HepG2 (cell line): ENCODE measurements around the gene ZNF544. TPM values are rescaled to one million over a fixed set of nuclear protein-coding genes. Genes with fewer than 3 reads are reported as not detected.
A peak's percentile ranks its signal among the peaks of the same experiment; 100 is the strongest.

Experiments
- ATAC-seq: fragments of 200-7000 bp; cut with Tn5 transposase; 3 replicates; pipeline ENCODE4 v1.9.1; 2020; ENCODE audit warnings: mild to moderate bottlenecking, moderate library complexity
- BruUV-seq: library from RNA; stranded (reverse); fragments of 400-500 nt; replicated peaks from 2 replicates; lab custom pipeline; 2021; lab: Mats Ljungman, UMichigan
- CTCF ChIA-PET: fragments of 300-600 bp; formaldehyde crosslinking; extraction: SDS; loops from one replicate; lab custom pipeline; 2021; ENCODE audit warnings: low total read pairs, inconsistent platforms, low intra/inter-chr PET ratio; lab: Yijun Ruan, JAX
- POLR2A ChIA-PET: fragments of 350-600 bp; sonication (Branson Sonifier 250); formaldehyde crosslinking; loops from one replicate; lab custom pipeline; 2020; ENCODE audit warnings: antibody characterized with exemption, inconsistent platforms; lab: Yijun Ruan, JAX
- DNase-seq: peaks from one replicate; pipeline ENCODE4 v3.0.0-alpha.2; 2015; ENCODE audit warnings: low spot score
- FAIRE-seq: peaks from 3 replicates; lab custom pipeline; 2011; peaks lifted over from hg19 to GRCh38; lab: Jason Lieb, UNC
- H2AFZ ChIP-seq: one replicate; pipeline ENCODE4 v1.6.1; 2011; ENCODE audit warnings: low read length, inconsistent platforms
- H3K27ac ChIP-seq: fragments of 300-600 bp; 3 replicates; pipeline ENCODE4 v1.8.0; 2011; ENCODE audit warnings: mixed run types, mild to moderate bottlenecking, mixed read lengths, low read length, inconsistent platforms; ENCODE audit not compliant: insufficient read depth; ENCODE audit errors: extremely low read length
- H3K27me3 ChIP-seq, 2 experiments: fragments of 200-600 bp in 1 of 2; 2 replicates in 1 of 2; 3 replicates in 1 of 2; pipeline versions ENCODE4 v1.6.0 to v1.8.0; 2011; ENCODE audit warnings: low read length in 2 of 2, mild to moderate bottlenecking in 2 of 2, moderate library complexity in 2 of 2, inconsistent platforms in 1 of 2; ENCODE audit not compliant: insufficient read depth in 2 of 2, control insufficient read depth in 1 of 2
- H3K36me3 ChIP-seq, 2 experiments: fragments of 200-600 bp in 1 of 2; replicated peaks in 1 of 2; 2 replicates in 1 of 2; 3 replicates in 1 of 2; pipeline versions ENCODE4 v1.5.1 to v1.8.0; 2011; ENCODE audit warnings: low read length in 2 of 2, inconsistent platforms in 1 of 2; ENCODE audit not compliant: insufficient read depth in 2 of 2, control insufficient read depth in 1 of 2
- H3K4me1 ChIP-seq: 2 replicates; pipeline ENCODE4 v1.5.1; 2012; ENCODE audit warnings: low read length, inconsistent platforms; ENCODE audit not compliant: insufficient read depth
- H3K4me2 ChIP-seq: 2 replicates; pipeline ENCODE4 v1.6.0; 2011; ENCODE audit warnings: low read depth, low read length, inconsistent platforms
- H3K4me3 ChIP-seq, 3 experiments: fragments of 200-600 bp in 1 of 3; sonication (generic), shearing (Covaris generic) in 1 of 3; replicated peaks in 1 of 3; 2 replicates each; pipeline ENCODE4 v1.5.1; 2011 to 2016; ENCODE audit warnings: low read length in 3 of 3, inconsistent platforms in 2 of 3, low read depth in 2 of 3, mild to moderate bottlenecking in 2 of 3, control low read depth in 1 of 3, mixed read lengths in 1 of 3; ENCODE audit not compliant: insufficient read depth in 1 of 3
- H3K79me2 ChIP-seq: one replicate; pipeline ENCODE4 v1.6.1; 2011; ENCODE audit warnings: low read length, inconsistent platforms; ENCODE audit not compliant: insufficient read depth
- H3K9ac ChIP-seq: 2 replicates; pipeline ENCODE4 v1.6.0; 2011; ENCODE audit warnings: mild to moderate bottlenecking, low read depth, low read length, inconsistent platforms; ENCODE audit not compliant: insufficient read depth
- H3K9me3 ChIP-seq: 2 replicates; pipeline ENCODE4 v1.5.1; 2012; ENCODE audit warnings: mild to moderate bottlenecking, low read length
- H4K20me1 ChIP-seq: 2 replicates; pipeline ENCODE4 v1.6.0; 2011; ENCODE audit warnings: inconsistent platforms, mild to moderate bottlenecking, low read length, moderate library complexity; ENCODE audit not compliant: insufficient read depth
- BCL6 ChIP-seq: IDR thresholded peaks from 2 replicates; pipeline ENCODE4 v1.6.1; 2016; ENCODE audit warnings: missing genetic modification reagents, missing compliant biosample characterization
- CBX2 ChIP-seq, 2 experiments: fragments of 200-600 bp in 1 of 2; sonication (generic); formaldehyde crosslinking in 1 of 2; IDR thresholded peaks; 2 replicates each; pipeline versions ENCODE4 v1.7.0 to v1.8.1; 2018 to 2022; ENCODE audit warnings: low read depth in 2 of 2, low read length in 1 of 2, mild to moderate bottlenecking in 1 of 2, missing genetic modification reagents in 1 of 2
- EEA1 ChIP-seq: sonication (generic); formaldehyde crosslinking; IDR thresholded peaks from 2 replicates; pipeline ENCODE4 v1.5.1; 2020; ENCODE audit warnings: mild to moderate bottlenecking, missing genetic modification reagents, borderline replicate concordance
- ETV5 ChIP-seq: IDR thresholded peaks from 2 replicates; pipeline ENCODE4 v1.6.1; 2018; ENCODE audit warnings: missing biosample characterization, missing genetic modification reagents, inconsistent platforms, borderline replicate concordance
- GATAD2A ChIP-seq: IDR thresholded peaks from 2 replicates; pipeline ENCODE4 v1.6.1; 2016
- HOXA5 ChIP-seq: sonication (generic); formaldehyde crosslinking; IDR thresholded peaks from 2 replicates; pipeline ENCODE4 v1.4.0; 2020; ENCODE audit warnings: missing genetic modification reagents
- HOXA7 ChIP-seq: sonication (generic); formaldehyde crosslinking; IDR thresholded peaks from 2 replicates; pipeline ENCODE4 v1.8.1; 2022; ENCODE audit warnings: mild to moderate bottlenecking, missing genetic modification reagents, moderate library complexity
- MTF2 ChIP-seq: sonication (generic); formaldehyde crosslinking; IDR thresholded peaks from 2 replicates; pipeline ENCODE4 v1.5.0; 2020; ENCODE audit warnings: missing genetic modification reagents, borderline replicate concordance
- PATZ1 ChIP-seq: sonication (generic); formaldehyde crosslinking; IDR thresholded peaks from 2 replicates; pipeline ENCODE4 v1.4.0; 2020; ENCODE audit warnings: missing genetic modification reagents
- PCBP2 ChIP-seq: fragments of 200-400 bp; formaldehyde crosslinking; optimal IDR thresholded peaks from 2 replicates; pipeline ENCODE3; 2018; ENCODE audit warnings: low read length, low read depth; ENCODE audit not compliant: poor library complexity, severe bottlenecking
- SRF ChIP-seq: IDR thresholded peaks from 2 replicates; pipeline ENCODE4 v1.6.1; 2011; ENCODE audit warnings: mild to moderate bottlenecking, low read depth, low read length, moderate library complexity
- YEATS2 ChIP-seq: sonication (generic); formaldehyde crosslinking; IDR thresholded peaks from 2 replicates; pipeline ENCODE4 v1.4.0; 2020; ENCODE audit warnings: missing genetic modification reagents, borderline replicate concordance
- ZBTB42 ChIP-seq: sonication (generic); formaldehyde crosslinking; IDR thresholded peaks from 2 replicates; pipeline ENCODE4 v1.5.0; 2020; ENCODE audit warnings: mild to moderate bottlenecking, missing genetic modification reagents
- ZEB1 ChIP-seq: IDR thresholded peaks from 2 replicates; pipeline ENCODE4 v1.6.1; 2012; ENCODE audit warnings: mild to moderate bottlenecking, low read depth, inconsistent platforms; ENCODE audit not compliant: insufficient replicate concordance
- ZIK1 ChIP-seq: sonication (generic); formaldehyde crosslinking; IDR thresholded peaks from 2 replicates; pipeline ENCODE4 v1.5.0; 2020; ENCODE audit warnings: mild to moderate bottlenecking, low read depth, missing genetic modification reagents, borderline replicate concordance
- ZNF431 ChIP-seq: sonication (generic); formaldehyde crosslinking; IDR thresholded peaks from 2 replicates; pipeline ENCODE4 v1.9.0; 2022; ENCODE audit warnings: missing genetic modification reagents, low read depth, mild to moderate bottlenecking, borderline replicate concordance
- ZNF564 ChIP-seq: sonication (generic); formaldehyde crosslinking; IDR thresholded peaks from 2 replicates; pipeline ENCODE4 v1.8.1; 2023; ENCODE audit warnings: mild to moderate bottlenecking, missing genetic modification reagents
- ZSCAN21 ChIP-seq: sonication (generic); formaldehyde crosslinking; IDR thresholded peaks from 2 replicates; pipeline ENCODE4 v1.8.0; 2022; ENCODE audit warnings: mild to moderate bottlenecking, missing genetic modification reagents, moderate library complexity, borderline replicate concordance
- whole genome bisulfite sequencing: methylation state at CpG from one replicate; pipeline ENCODE4 v1.1.6; 2017; ENCODE audit warnings: low lambda C conversion rate; 5-methylcytosine and 5-hydroxymethylcytosine counted together
- in situ Hi-C: cut with HindIII; loops from 2 replicates; pipeline ENCODE4 v1.10.0; 2017; ENCODE audit warnings: low pct_unique_long_range_greater_than_20kb; ENCODE audit not compliant: extremely low pct_ligation_motif_present
- intact Hi-C: fragments of 100-400 bp; cut with micrococcal nuclease; formaldehyde crosslinking; loops from one replicate; pipeline ENCODE4 v1.10.0; 2022; ENCODE audit not compliant: unreplicated experiment
- polyA plus RNA-seq, 8 experiments: library from polyadenylated mRNA; depleted of rRNA in 3 of 8; stranded (reverse) in 7 of 8; unstranded in 1 of 8; fragments of >200 nt; fragmentation: Illumina TruSeq in 4 of 8; extraction: Trizol in 4 of 8; gene quantifications; 2 replicates each; pipeline versions ENCODE4 v1.2.1 to v1.2.3, GENCODE V29; 2011 to 2016; ENCODE audit warnings: low read depth in 4 of 8, missing spikeins in 1 of 8, mixed read lengths in 1 of 8; ENCODE audit not compliant: insufficient read depth in 1 of 8
- total RNA-seq, 5 experiments: library from RNA; depleted of rRNA; stranded (reverse); fragments of >200 nt; fragmentation: Illumina TruSeq; extraction: Trizol; gene quantifications; 2 replicates each; pipeline ENCODE4 v1.2.3, GENCODE V29; 2016; ENCODE audit warnings: low read depth in 1 of 5
- TF ChIP-seq, protein P1 (sequence below): IDR thresholded peaks from 2 replicates; pipeline ENCODE4 v1.6.1; 2016; ENCODE audit warnings: low read depth, control low read depth

ZNF544 gene
- total and polyA plus RNA-seq, 2 of the 13 experiments (the other 11 are each of a cell fraction or from before 2014, with no cell fraction given): 13.1 to 17.0 TPM

DNA sequence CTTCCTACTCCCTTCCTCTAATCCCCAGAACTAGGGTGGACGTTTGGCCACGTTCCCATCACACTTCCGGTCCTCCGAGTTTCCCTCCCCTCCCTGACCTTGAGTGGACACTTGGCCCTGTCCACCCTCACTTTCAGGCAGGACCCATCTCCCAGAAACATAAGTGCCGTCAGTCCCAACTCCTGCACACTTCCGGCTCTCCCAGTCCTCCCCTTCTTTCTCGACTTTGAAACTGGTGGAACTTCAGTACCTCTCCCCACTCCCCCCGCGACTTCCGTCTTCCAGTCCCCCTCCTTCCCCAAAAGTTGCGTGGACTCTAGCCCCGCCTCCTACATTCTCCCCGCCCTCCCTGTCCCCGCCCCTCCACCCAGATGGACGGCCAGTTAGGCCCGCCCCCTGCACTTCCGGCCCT, 46.1 kb upstream of the ZNF544 start:
- peak overlapping the region; percentile 61 to 88 (median 77) for H3K4me3 ChIP-seq
- in situ Hi-C loops: loop anchor here (5.0 kb wide), 1 partner anchor 125 kb away; the partner anchor contains the start of gene ERVK3-1
- peaks cover 12% of the 10 kb centered on the region for H3K4me1 ChIP-seq
- 6% methylated on average over 17 of the region's 17 CpGs for WGBS
- peak overlapping the region; percentile 100 for H3K27ac ChIP-seq
- peak overlapping the region; percentile 96 for H3K9ac ChIP-seq
- FAIRE-seq (no peak), DNase-seq (no peak), ATAC-seq (no peak)
- H3K79me2 ChIP-seq: peaks cover 10% of the 10 kb centered on the region
- no peaks in the 10 kb centered on the region for H4K20me1 ChIP-seq
- H2AFZ ChIP-seq: peak overlapping the region; percentile 20
- peaks cover 65% of the 10 kb centered on the region for H3K9me3 ChIP-seq
- ChIA-PET CTCF (interaction anchor here (1.6 kb wide), 1 partner anchor 128 kb away, joined by 11 read pairs; no protein-coding TSS in a partner anchor), POLR2A (interaction anchor here (0.6 to 1.9 kb wide), 14 partner anchors 28 to 777 kb away, joined by 3 to 16 read pairs (median 5); partner anchors contain the start of genes ERVK3-1, ZNF497, ZNF544 and ZNF584)
- no TSS peak for BruUV-seq
- intact Hi-C loops: loop anchor here (5.0 kb wide), 4 partner anchors 45 to 205 kb away; partner anchors contain the start of genes ERVK3-1, RPS5, ZNF544 and ZSCAN22
- H3K27me3 ChIP-seq: no peaks in the 10 kb centered on the region; a peak in 1 of 5 replicates
- H3K36me3 ChIP-seq: peaks cover 16 to 22% of the 10 kb centered on the region in 2 experiments
- H3K4me2 ChIP-seq: peak overlapping the region; percentile 93
- TF ChIP-seq ZIK1 (CRISPR knock-in tag) (no peak), GATAD2A (CRISPR knock-in tag) (peak; percentile 9; the same call in 1 of the 2 replicates), MTF2 (CRISPR knock-in tag) (0 out of 2 replicates have a peak, but pooled peaks have one; percentile 63), HOXA7 (CRISPR knock-in tag) (no peak), ZSCAN21 (CRISPR knock-in tag) (no peak), EEA1 (CRISPR knock-in tag) (no peak), PCBP2 (no peak), SRF (0 out of 2 replicates have a peak, but pooled peaks have one; percentile 14), BCL6 (peak; percentile 19; the same call in 1 of the 2 replicates), ETV5 (peak; percentile 67), PATZ1 (CRISPR knock-in tag) (peak; percentile 66), ZNF431 (CRISPR knock-in tag) (0 out of 2 replicates have a peak, but pooled peaks have one; percentile 19), HOXA5 (0 out of 2 replicates have a peak, but pooled peaks have one; percentile 4), CBX2 (IDR thresholded peaks at IDR 0.05; ENCODE audit: low read depth, low read length) (no peak), CBX2 (CRISPR knock-in tag; IDR thresholded peaks at IDR 0.05; ENCODE audit: low read depth) (no peak), ZBTB42 (CRISPR knock-in tag) (peak; percentile 19; the same call in 1 of the 2 replicates), YEATS2 (CRISPR knock-in tag) (peak; percentile 3; the same call in 1 of the 2 replicates), ZEB1 (peak; percentile 2), ZNF564 (CRISPR knock-in tag) (0 out of 2 replicates have a peak, but pooled peaks have one; percentile 46)
- TF ChIP-seq, protein P1, sequence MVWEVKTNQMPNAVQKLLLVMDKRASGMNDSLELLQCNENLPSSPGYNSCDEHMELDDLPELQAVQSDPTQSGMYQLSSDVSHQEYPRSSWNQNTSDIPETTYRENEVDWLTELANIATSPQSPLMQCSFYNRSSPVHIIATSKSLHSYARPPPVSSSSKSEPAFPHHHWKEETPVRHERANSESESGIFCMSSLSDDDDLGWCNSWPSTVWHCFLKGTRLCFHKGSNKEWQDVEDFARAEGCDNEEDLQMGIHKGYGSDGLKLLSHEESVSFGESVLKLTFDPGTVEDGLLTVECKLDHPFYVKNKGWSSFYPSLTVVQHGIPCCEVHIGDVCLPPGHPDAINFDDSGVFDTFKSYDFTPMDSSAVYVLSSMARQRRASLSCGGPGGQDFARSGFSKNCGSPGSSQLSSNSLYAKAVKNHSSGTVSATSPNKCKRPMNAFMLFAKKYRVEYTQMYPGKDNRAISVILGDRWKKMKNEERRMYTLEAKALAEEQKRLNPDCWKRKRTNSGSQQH (CRISPR knock-in tag): peak; percentile 19; the same call in 1 of the 2 replicates
